Mesenchymal stem cell (in vitro differentiated cells and primary cell): ENCODE data around the gene NUP93.

Experiments
- DNase-seq: peaks from one replicate; pipeline ENCODE4 v3.0.0-alpha.2; 2013
- H2AFZ ChIP-seq: one replicate; pipeline ENCODE4 v1.6.1; 2013; ENCODE audit warnings: low read depth, mild to moderate bottlenecking, control low read depth, inconsistent platforms, low read length, moderate library complexity
- H2AK5ac ChIP-seq: 2 replicates; pipeline ENCODE4 v1.6.1; 2013; ENCODE audit warnings: low read length, moderate library complexity, mild to moderate bottlenecking, inconsistent platforms; ENCODE audit not compliant: severe bottlenecking
- H2BK120ac ChIP-seq: one replicate; pipeline ENCODE4 v1.6.1; 2013; ENCODE audit warnings: low read depth, mild to moderate bottlenecking, inconsistent platforms, low read length, moderate library complexity
- H2BK12ac ChIP-seq, 2 experiments: one replicate each; pipeline ENCODE4 v1.6.1; 2013; ENCODE audit warnings: inconsistent platforms in 2 of 2, low read length in 2 of 2, mild to moderate bottlenecking in 2 of 2, moderate library complexity in 2 of 2, control low read depth in 1 of 2
- H2BK15ac ChIP-seq: one replicate; pipeline ENCODE4 v1.6.1; 2013; ENCODE audit warnings: mild to moderate bottlenecking, low read depth, inconsistent platforms; ENCODE audit not compliant: poor library complexity, severe bottlenecking
- H2BK5ac ChIP-seq: 2 replicates; pipeline ENCODE4 v1.6.1; 2013; ENCODE audit warnings: low read depth, mild to moderate bottlenecking, low read length, control low read depth, inconsistent platforms; ENCODE audit not compliant: poor library complexity, severe bottlenecking
- H3K14ac ChIP-seq, 2 experiments: one replicate each; pipeline ENCODE4 v1.6.1; 2013; ENCODE audit warnings: inconsistent platforms in 2 of 2, low read length in 2 of 2, control low read depth in 1 of 2, mild to moderate bottlenecking in 1 of 2, moderate library complexity in 1 of 2
- H3K18ac ChIP-seq, 2 experiments: one replicate each; pipeline ENCODE4 v1.6.1; 2013; ENCODE audit warnings: inconsistent platforms in 2 of 2, low read length in 2 of 2, control low read depth in 1 of 2, low read depth in 1 of 2, mild to moderate bottlenecking in 1 of 2
- H3K23ac ChIP-seq, 2 experiments: one replicate each; pipeline ENCODE4 v1.6.1; 2013; ENCODE audit warnings: inconsistent platforms in 2 of 2, low read length in 2 of 2, mild to moderate bottlenecking in 2 of 2, moderate library complexity in 2 of 2, control low read depth in 1 of 2
- H3K27ac ChIP-seq: 2 replicates; pipeline ENCODE4 v1.5.1; 2013; ENCODE audit warnings: mild to moderate bottlenecking, moderate library complexity, low read length, control low read depth, inconsistent platforms; ENCODE audit not compliant: poor library complexity, severe bottlenecking
- H3K27me3 ChIP-seq, 2 experiments: 2 replicates each; pipeline versions ENCODE4 v1.6.1 to v1.7.0; 2013; ENCODE audit warnings: low read length in 2 of 2, mild to moderate bottlenecking in 2 of 2, moderate library complexity in 2 of 2, control low read depth in 1 of 2, inconsistent platforms in 1 of 2; ENCODE audit not compliant: control insufficient read depth in 1 of 2, insufficient read depth in 1 of 2
- H3K36me3 ChIP-seq, 2 experiments: 2 replicates each; pipeline versions ENCODE4 v1.6.1 to v1.7.0; 2013; ENCODE audit warnings: low read length in 2 of 2, control low read depth in 1 of 2, inconsistent platforms in 1 of 2, low read depth in 1 of 2, mild to moderate bottlenecking in 1 of 2; ENCODE audit not compliant: insufficient read depth in 2 of 2, control insufficient read depth in 1 of 2
- H3K4ac ChIP-seq, 2 experiments: one replicate each; pipeline ENCODE4 v1.6.1; 2013; ENCODE audit warnings: inconsistent platforms in 2 of 2, low read length in 2 of 2, mild to moderate bottlenecking in 2 of 2, moderate library complexity in 2 of 2, control low read depth in 1 of 2, low read depth in 1 of 2
- H3K4me1 ChIP-seq: 2 replicates; pipeline ENCODE4 v1.6.1; 2013; ENCODE audit warnings: low read depth, low read length, control low read depth; ENCODE audit not compliant: control insufficient read depth, insufficient read depth
- H3K4me2 ChIP-seq: 2 replicates; pipeline ENCODE4 v1.6.1; 2013; ENCODE audit warnings: low read length, mild to moderate bottlenecking, inconsistent platforms; ENCODE audit not compliant: poor library complexity, severe bottlenecking
- H3K4me3 ChIP-seq, 2 experiments: 2 replicates each; pipeline versions ENCODE4 v1.5.1 to v1.7.0; 2013; ENCODE audit warnings: low read length in 2 of 2, mild to moderate bottlenecking in 2 of 2, control low read depth in 1 of 2, low read depth in 1 of 2; ENCODE audit not compliant: insufficient read depth in 1 of 2
- H3K79me1 ChIP-seq: replicated peaks from 2 replicates; pipeline ENCODE4 v1.6.1; 2013; ENCODE audit warnings: mild to moderate bottlenecking, control low read depth, low read length, inconsistent platforms; ENCODE audit not compliant: poor library complexity, severe bottlenecking
- H3K9ac ChIP-seq: 2 replicates; pipeline ENCODE4 v1.7.0; 2013; ENCODE audit warnings: mild to moderate bottlenecking, low read length, moderate library complexity
- H3K9me3 ChIP-seq: 2 replicates; pipeline ENCODE4 v1.7.0; 2013; ENCODE audit warnings: mild to moderate bottlenecking, low read length; ENCODE audit not compliant: control insufficient read depth
- H4K8ac ChIP-seq: one replicate; pipeline ENCODE4 v1.6.1; 2013; ENCODE audit warnings: inconsistent platforms, mild to moderate bottlenecking, low read length, moderate library complexity
- H4K91ac ChIP-seq: one replicate; pipeline ENCODE4 v1.6.1; 2013; ENCODE audit warnings: mild to moderate bottlenecking, low read length, inconsistent platforms
- WGBS: methylation state at CpG from one replicate; pipeline ENCODE4 v1.1.7; 2013; ENCODE audit warnings: mixed read lengths; 5-methylcytosine and 5-hydroxymethylcytosine counted together

The NUP93 gene

DNA sequence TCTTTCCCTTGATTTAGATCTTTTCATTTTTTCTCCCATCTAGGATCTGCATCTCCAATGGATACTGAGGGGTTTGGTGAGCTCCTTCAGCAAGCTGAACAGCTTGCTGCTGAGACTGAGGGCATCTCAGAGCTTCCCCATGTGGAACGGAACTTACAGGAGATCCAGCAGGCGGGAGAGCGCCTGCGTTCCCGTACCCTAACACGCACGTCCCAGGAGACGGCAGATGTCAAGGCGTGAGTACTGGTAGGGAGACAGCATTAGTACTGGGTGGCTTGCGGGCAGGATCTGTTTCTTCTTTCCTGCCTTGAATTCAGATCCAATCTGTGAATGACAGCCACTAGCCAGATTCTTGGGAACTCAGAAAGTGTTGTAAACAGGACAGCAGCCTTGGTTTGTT lies 18.3 kb downstream of the NUP93 start:
- H2AFZ ChIP-seq, result no peak overlapping the region
- H2BK120ac ChIP-seq, result no peak overlapping the region
- peak overlapping the region; percentile 17 to 72 for H2BK12ac ChIP-seq
- no peak overlapping the region for H2BK15ac ChIP-seq
- H3K23ac ChIP-seq, result no peak overlapping the region
- no peak overlapping the region for H3K9ac ChIP-seq
- H3K9me3 ChIP-seq, result no peaks in the 10 kb centered on the region
- H3K4ac ChIP-seq, result peak overlapping the region in 1 of 2 experiments; percentile 20
- 87% methylated on average over 10 of the region's 10 CpGs for WGBS
- H3K27ac ChIP-seq, result no peak overlapping the region
- no peak for DNase-seq
- no peak overlapping the region for H2BK5ac ChIP-seq
- peak overlapping the region; percentile 15 for H2AK5ac ChIP-seq
- H3K4me1 ChIP-seq, result peaks cover 5% of the 10 kb centered on the region
- peak overlapping the region; percentile 5 for H4K8ac ChIP-seq
- H3K14ac ChIP-seq, result peak overlapping the region in 1 of 2 experiments; percentile 30
- no peaks in the 10 kb centered on the region for H3K27me3 ChIP-seq
- peak overlapping the region; percentile 16 to 48 for H3K18ac ChIP-seq
- peaks cover 37% of the 10 kb centered on the region for H3K79me1 ChIP-seq
- H3K4me3 ChIP-seq, result no peak overlapping the region
- no peak overlapping the region for H3K4me2 ChIP-seq
- peaks cover 5 to 26% of the 10 kb centered on the region in 2 experiments for H3K36me3 ChIP-seq
- no peak overlapping the region for H4K91ac ChIP-seq

DNA sequence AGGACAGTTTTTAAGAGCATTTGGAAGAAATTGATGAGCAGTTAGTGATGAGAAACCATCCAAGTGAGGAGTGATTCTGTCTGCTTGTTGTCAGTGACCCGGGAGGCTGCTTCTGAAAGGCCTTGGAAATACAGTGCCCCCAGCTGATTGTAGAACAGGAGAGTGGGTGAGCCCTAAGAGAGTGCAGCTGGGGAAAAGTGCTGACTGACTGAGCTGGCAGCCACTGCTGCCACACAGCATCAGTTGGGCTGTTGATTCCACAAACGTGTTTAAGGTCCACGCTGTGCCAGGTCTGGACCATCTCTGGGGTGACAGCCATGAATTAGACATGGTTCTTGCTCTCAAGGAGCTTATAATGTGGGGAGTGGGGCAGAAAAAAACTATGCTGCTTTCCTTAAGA lies 18.9 kb downstream of the NUP93 start:
- H3K4me1 ChIP-seq, result peaks cover 4% of the 10 kb centered on the region
- no peak overlapping the region for H2BK12ac ChIP-seq
- H3K4me2 ChIP-seq, result no peak overlapping the region
- H2AFZ ChIP-seq, result no peak overlapping the region
- H3K79me1 ChIP-seq, result peaks cover 32% of the 10 kb centered on the region
- no peaks in the 10 kb centered on the region for H3K27me3 ChIP-seq
- H3K9ac ChIP-seq, result no peak overlapping the region
- H3K4me3 ChIP-seq, result no peak overlapping the region
- H4K8ac ChIP-seq, result no peak overlapping the region
- no peak overlapping the region for H3K14ac ChIP-seq
- H3K23ac ChIP-seq, result no peak overlapping the region
- H3K27ac ChIP-seq, result no peak overlapping the region
- H3K9me3 ChIP-seq, result no peaks in the 10 kb centered on the region
- H2BK15ac ChIP-seq, result no peak overlapping the region
- peaks cover 5 to 26% of the 10 kb centered on the region in 2 experiments for H3K36me3 ChIP-seq
- WGBS, result 97% methylated on average over 3 of the region's 3 CpGs
- no peak for DNase-seq
- H3K18ac ChIP-seq, result no peak overlapping the region
- no peak overlapping the region for H2AK5ac ChIP-seq
- no peak overlapping the region for H2BK5ac ChIP-seq
- H4K91ac ChIP-seq, result no peak overlapping the region
- no peak overlapping the region for H3K4ac ChIP-seq
- H2BK120ac ChIP-seq, result no peak overlapping the region

DNA sequence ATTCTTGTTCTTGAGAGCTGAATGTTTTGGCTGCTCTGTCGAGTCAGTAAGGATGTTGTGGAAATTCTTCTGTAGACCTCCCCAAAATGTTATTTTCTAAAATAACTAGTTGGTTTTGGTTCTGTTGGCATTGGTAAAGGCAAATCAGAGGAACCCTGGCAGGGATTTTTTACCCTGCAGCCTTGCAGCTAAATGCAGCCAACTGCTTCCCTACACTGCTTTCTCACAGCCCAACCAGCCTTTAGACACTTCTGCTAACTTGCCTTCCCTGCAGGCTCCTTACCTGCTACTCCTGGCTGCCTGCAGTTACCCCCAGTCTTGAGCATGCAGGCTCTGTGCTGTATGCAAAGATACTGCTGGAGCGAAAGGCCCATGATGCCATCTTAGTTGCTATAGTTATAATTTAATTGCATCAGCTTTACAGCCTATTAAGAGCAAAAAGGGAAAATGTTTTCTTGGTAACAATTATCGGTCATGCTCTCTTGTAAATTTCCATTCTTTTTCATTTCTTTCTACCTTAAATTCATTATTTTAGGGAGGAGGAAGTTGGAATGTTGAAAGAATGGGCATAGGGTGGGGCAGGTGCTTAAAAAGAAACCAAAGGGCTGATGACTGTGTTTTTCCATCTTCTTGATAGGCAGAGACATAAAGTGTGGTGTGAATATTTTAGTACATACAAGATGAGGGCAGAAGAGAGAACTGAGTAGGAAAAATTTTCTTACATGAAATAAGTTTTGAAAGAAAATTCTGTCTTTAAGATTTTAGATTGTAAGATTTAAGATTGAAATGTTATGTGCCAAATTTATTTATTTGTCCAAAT lies 20.0 kb downstream of the NUP93 start:
- no peak overlapping the region for H2BK120ac ChIP-seq
- peaks cover 5 to 26% of the 10 kb centered on the region in 2 experiments for H3K36me3 ChIP-seq
- H2AFZ ChIP-seq, result no peak overlapping the region
- no peak overlapping the region for H3K14ac ChIP-seq
- no peak overlapping the region for H3K4me2 ChIP-seq
- H3K79me1 ChIP-seq, result peaks cover 35% of the 10 kb centered on the region
- H3K9me3 ChIP-seq, result no peaks in the 10 kb centered on the region
- no peak overlapping the region for H3K9ac ChIP-seq
- H3K18ac ChIP-seq, result no peak overlapping the region
- no peak overlapping the region for H3K4me3 ChIP-seq
- H2BK15ac ChIP-seq, result no peak overlapping the region
- H2BK12ac ChIP-seq, result no peak overlapping the region
- peaks cover 3% of the 10 kb centered on the region for H3K4me1 ChIP-seq
- no CpG with 5 or more reads among the region's 3 CpGs for WGBS
- no peak for DNase-seq
- H2AK5ac ChIP-seq, result no peak overlapping the region
- no peaks in the 10 kb centered on the region for H3K27me3 ChIP-seq
- no peak overlapping the region for H3K23ac ChIP-seq
- H4K91ac ChIP-seq, result no peak overlapping the region
- no peak overlapping the region for H3K4ac ChIP-seq
- H2BK5ac ChIP-seq, result no peak overlapping the region
- H3K27ac ChIP-seq, result no peak overlapping the region
- H4K8ac ChIP-seq, result no peak overlapping the region

DNA sequence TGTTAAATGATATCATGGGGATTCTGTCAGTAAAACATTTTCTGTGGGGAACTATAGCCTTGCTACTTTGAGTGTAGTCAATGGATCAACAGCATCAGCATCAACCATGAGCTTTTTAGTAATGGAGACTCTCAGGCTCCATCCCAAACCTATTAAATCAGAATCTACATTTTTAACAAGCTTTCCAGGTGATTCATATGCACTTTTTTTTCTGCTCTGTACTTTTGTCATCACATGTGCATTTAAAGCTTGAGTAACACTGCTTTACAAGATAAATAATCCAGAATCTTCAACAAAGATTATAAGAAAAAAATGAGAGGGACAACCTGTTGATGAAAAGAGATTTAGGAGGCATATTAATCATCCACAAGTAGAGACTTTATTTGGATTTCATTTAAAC lies 23.5 kb downstream of the NUP93 start:
- H4K8ac ChIP-seq, result no peak overlapping the region
- H4K91ac ChIP-seq, result no peak overlapping the region
- no peak overlapping the region for H3K4me2 ChIP-seq
- H3K4me1 ChIP-seq, result no peaks in the 10 kb centered on the region
- no peak overlapping the region for H2BK12ac ChIP-seq
- no peak overlapping the region for H3K18ac ChIP-seq
- H3K9ac ChIP-seq, result no peak overlapping the region
- H3K4ac ChIP-seq, result no peak overlapping the region
- H2BK120ac ChIP-seq, result no peak overlapping the region
- DNase-seq, result no peak
- no peak overlapping the region for H3K4me3 ChIP-seq
- no peak overlapping the region for H2AFZ ChIP-seq
- H3K36me3 ChIP-seq, result peaks cover 5 to 25% of the 10 kb centered on the region in 2 experiments
- no peaks in the 10 kb centered on the region for H3K9me3 ChIP-seq
- no peak overlapping the region for H3K27ac ChIP-seq
- H2AK5ac ChIP-seq, result no peak overlapping the region
- no peak overlapping the region for H3K23ac ChIP-seq
- no peak overlapping the region for H2BK5ac ChIP-seq
- peaks cover 37% of the 10 kb centered on the region for H3K79me1 ChIP-seq
- no peak overlapping the region for H2BK15ac ChIP-seq
- no peaks in the 10 kb centered on the region for H3K27me3 ChIP-seq
- H3K14ac ChIP-seq, result no peak overlapping the region
